PC-3 (cell line): ENCODE measurements around the gene ARHGEF16. TPM values are rescaled to one million over a fixed set of nuclear protein-coding genes. Genes with fewer than 3 reads are reported as not detected.

Source experiments
- ATAC-seq: fragments of 200-7000 bp; cut with Tn5 transposase; 2 replicates; pipeline ENCODE4 v1.9.1; 2020; ENCODE audit warnings: mild to moderate bottlenecking, moderate library complexity
- BruUV-seq: library from RNA; stranded (reverse); fragments of 400-500 nt; replicated peaks from 2 replicates; lab custom pipeline; 2021; lab: Mats Ljungman, UMichigan
- CTCF ChIA-PET: fragments of 300-600 bp; sonication (Branson Sonifier 250); formaldehyde crosslinking; loops from one replicate; lab custom pipeline; 2022; ENCODE audit warnings: antibody characterized with exemption; lab: Charles Lee
- POLR2A ChIA-PET: fragments of 300-600 bp; sonication (Branson Sonifier 250); formaldehyde crosslinking; loops from one replicate; lab custom pipeline; 2022; ENCODE audit warnings: antibody characterized with exemption; ENCODE audit not compliant: unreplicated experiment; lab: Charles Lee
- DNase-seq: peaks from one replicate; pipeline ENCODE4 v3.0.0-alpha.2; 2015
- H2AFZ ChIP-seq: fragments of 300-600 bp; sonication (generic); 2 replicates; pipeline ENCODE4 v1.6.0; 2016; ENCODE audit warnings: antibody characterized with exemption, low read length
- H3F3A ChIP-seq: fragments of 300-600 bp; sonication (generic); one replicate; pipeline ENCODE4 v1.6.0; 2017; ENCODE audit warnings: antibody characterized with exemption, low read length, control low read depth, mild to moderate bottlenecking; ENCODE audit not compliant: unreplicated experiment
- H3K27ac ChIP-seq: fragments of 300-600 bp; sonication (generic); 2 replicates; pipeline ENCODE4 v1.5.1; 2016; ENCODE audit warnings: mild to moderate bottlenecking, low read length
- H3K27me3 ChIP-seq: fragments of 300-600 bp; sonication (generic); 2 replicates; pipeline ENCODE4 v1.6.1; 2016; ENCODE audit warnings: low read length, mixed read lengths
- H3K36me3 ChIP-seq: fragments of 300-600 bp; sonication (generic); 2 replicates; pipeline ENCODE4 v1.6.1; 2016; ENCODE audit warnings: low read depth, mixed run types, low read length, mixed read lengths
- H3K4me1 ChIP-seq: fragments of 300-600 bp; sonication (generic); 2 replicates; pipeline ENCODE4 v1.5.1; 2016; ENCODE audit warnings: low read length; ENCODE audit not compliant: insufficient read depth
- H3K4me2 ChIP-seq: fragments of 300-600 bp; sonication (generic); 2 replicates; pipeline ENCODE4 v1.6.0; 2016; ENCODE audit warnings: low read length
- H3K4me3 ChIP-seq: fragments of 300-600 bp; sonication (generic); 2 replicates; pipeline ENCODE4 v1.5.1; 2016; ENCODE audit warnings: mild to moderate bottlenecking, low read length, mixed read lengths
- H3K79me2 ChIP-seq: fragments of 300-600 bp; sonication (generic); 2 replicates; pipeline ENCODE4 v1.6.1; 2017; ENCODE audit warnings: low read length, mixed read lengths
- H3K9ac ChIP-seq: fragments of 300-600 bp; sonication (generic); 2 replicates; pipeline ENCODE4 v1.6.0; 2016; ENCODE audit warnings: mild to moderate bottlenecking, low read length
- H3K9me2 ChIP-seq: fragments of 300-600 bp; sonication (generic); replicated peaks from 2 replicates; pipeline ENCODE4 v1.6.1; 2016; ENCODE audit warnings: mixed run types, low read length, mixed read lengths
- H3K9me3 ChIP-seq: fragments of 300-600 bp; sonication (generic); 2 replicates; pipeline ENCODE4 v1.6.1; 2016; ENCODE audit warnings: low read length, mixed read lengths
- H4K20me1 ChIP-seq: fragments of 300-600 bp; sonication (generic); 2 replicates; pipeline ENCODE4 v1.6.1; 2016; ENCODE audit warnings: low read length, mixed read lengths
- EZH2 ChIP-seq: fragments of 300-600 bp; sonication (generic); IDR thresholded peaks from one replicate; pipeline ENCODE4 v1.6.1; 2017; ENCODE audit warnings: antibody characterized with exemption, mild to moderate bottlenecking, low read length; ENCODE audit not compliant: unreplicated experiment
- EZH2phosphoT487 ChIP-seq: fragments of 300-600 bp; sonication (generic); IDR thresholded peaks from 2 replicates; pipeline ENCODE4 v1.6.1; 2018; ENCODE audit warnings: mild to moderate bottlenecking, antibody characterized with exemption, low read length, borderline replicate concordance
- intact Hi-C: fragments of 100-400 bp; cut with micrococcal nuclease; formaldehyde crosslinking; loops from 2 replicates; pipeline ENCODE4 v1.9.0; 2023
- total RNA-seq: library from RNA; depleted of rRNA; stranded (reverse); fragments of >200 nt; gene quantifications from 2 replicates; pipeline ENCODE4 v1.2.3, GENCODE V29; 2014
- TF ChIP-seq, protein P1 (sequence below): fragments of 300-600 bp; sonication (generic); conservative IDR thresholded peaks from 2 replicates; pipeline ENCODE4 v1.5.1; 2017; ENCODE audit warnings: antibody characterized with exemption, low read depth, mild to moderate bottlenecking, low read length

ARHGEF16 gene
- total RNA-seq, 1 experiment from 2014 or later = 54.3 TPM

DNA sequence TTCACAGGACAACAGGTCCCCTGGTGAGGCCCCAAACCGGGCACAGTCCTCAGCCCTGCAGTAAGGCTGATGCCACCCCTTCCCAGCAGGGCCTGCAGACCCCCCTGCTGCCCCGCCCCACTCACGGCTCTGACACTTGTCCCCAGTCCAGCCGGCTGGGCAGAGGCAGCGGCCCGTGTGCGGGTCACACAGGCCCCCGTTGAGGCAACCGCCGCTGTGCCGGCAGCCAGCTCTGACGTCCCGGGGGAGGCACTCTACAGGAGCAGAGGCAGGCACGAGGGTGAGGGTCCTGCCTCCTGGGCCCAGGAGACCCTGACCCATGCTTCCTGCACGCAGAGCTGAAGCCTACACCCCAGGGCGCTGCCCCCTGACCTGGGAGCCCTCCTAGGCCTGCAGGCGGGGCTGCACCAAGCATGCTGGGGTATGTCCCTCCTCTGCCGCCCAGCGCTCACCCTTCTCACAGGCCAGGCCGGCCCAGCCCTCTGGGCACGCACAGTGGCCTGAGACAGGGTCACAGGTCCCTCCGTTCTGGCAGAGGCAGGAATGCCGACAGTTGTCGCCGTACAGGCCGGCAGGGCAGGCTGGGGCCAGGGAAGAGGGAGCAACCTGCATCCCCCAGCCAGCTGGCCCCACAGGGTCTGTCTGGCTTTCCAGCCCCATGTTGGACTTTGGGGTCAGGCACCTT lies 43.9 kb downstream of the ARHGEF16 start:
- no TSS peak for BruUV-seq
- ATAC-seq = no peak
- no peak for TF ChIP-seq EZH2phosphoT487
- no peak for TF ChIP-seq EZH2
- TF ChIP-seq, protein P1, sequence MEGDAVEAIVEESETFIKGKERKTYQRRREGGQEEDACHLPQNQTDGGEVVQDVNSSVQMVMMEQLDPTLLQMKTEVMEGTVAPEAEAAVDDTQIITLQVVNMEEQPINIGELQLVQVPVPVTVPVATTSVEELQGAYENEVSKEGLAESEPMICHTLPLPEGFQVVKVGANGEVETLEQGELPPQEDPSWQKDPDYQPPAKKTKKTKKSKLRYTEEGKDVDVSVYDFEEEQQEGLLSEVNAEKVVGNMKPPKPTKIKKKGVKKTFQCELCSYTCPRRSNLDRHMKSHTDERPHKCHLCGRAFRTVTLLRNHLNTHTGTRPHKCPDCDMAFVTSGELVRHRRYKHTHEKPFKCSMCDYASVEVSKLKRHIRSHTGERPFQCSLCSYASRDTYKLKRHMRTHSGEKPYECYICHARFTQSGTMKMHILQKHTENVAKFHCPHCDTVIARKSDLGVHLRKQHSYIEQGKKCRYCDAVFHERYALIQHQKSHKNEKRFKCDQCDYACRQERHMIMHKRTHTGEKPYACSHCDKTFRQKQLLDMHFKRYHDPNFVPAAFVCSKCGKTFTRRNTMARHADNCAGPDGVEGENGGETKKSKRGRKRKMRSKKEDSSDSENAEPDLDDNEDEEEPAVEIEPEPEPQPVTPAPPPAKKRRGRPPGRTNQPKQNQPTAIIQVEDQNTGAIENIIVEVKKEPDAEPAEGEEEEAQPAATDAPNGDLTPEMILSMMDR = no peak

DNA sequence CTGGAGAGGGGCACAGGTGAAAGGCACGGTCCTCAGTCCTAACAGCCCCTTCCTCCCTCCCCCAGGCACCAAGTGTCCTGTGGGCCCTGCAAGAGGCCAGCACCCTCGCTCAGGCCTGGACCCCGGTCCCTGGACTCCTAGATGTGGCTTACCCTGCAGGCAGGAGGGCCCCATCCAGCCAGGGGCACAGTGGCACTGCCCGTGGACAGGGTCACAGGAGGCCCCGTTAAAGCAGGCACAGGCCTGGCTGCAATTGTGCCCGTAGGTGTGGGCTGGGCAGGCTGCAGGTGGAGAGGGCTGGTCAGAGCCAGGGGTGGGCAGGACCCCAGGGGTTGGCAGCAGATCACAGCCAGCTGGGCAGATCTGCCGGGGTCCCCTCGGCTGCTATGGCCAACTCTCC lies 44.5 kb downstream of the ARHGEF16 start:
- Histone ChIP-seq H2AFZ (no peak overlapping the region), H3K9me2 (no peaks in the 10 kb centered on the region), H3K4me1 (peaks cover 13% of the 10 kb centered on the region), H3K9me3 (no peaks in the 10 kb centered on the region), H3K27ac (no peak overlapping the region), H3K36me3 (no peaks in the 10 kb centered on the region), H4K20me1 (no peaks in the 10 kb centered on the region), H3K27me3 (no peaks in the 10 kb centered on the region), H3F3A (no peaks in the 10 kb centered on the region), H3K79me2 (no peaks in the 10 kb centered on the region), H3K9ac (no peak overlapping the region), H3K4me3 (no peak overlapping the region), H3K4me2 (no peak overlapping the region)
- ATAC-seq (no peak), DNase-seq (no peak)
- no TSS peak for BruUV-seq
- TF ChIP-seq, protein P1 = no peak
- no peak for TF ChIP-seq EZH2phosphoT487
- TF ChIP-seq EZH2 = no peak
- intact Hi-C loops = no loop called here
- ChIA-PET POLR2A (no interaction called here), CTCF (interaction anchor here (0.8 kb wide), 1 partner anchor 8 kb away, joined by 3 read pairs; no protein-coding TSS in a partner anchor)

More for the DNA sequence above, 43.9 kb downstream of the ARHGEF16 start:
- CTCF ChIA-PET = no interaction called here
- no peak for DNase-seq
- H3K9me2 ChIP-seq = no peaks in the 10 kb centered on the region
- no peak overlapping the region for H2AFZ ChIP-seq
- no peaks in the 10 kb centered on the region for H3K27me3 ChIP-seq
- H3K4me3 ChIP-seq = no peak overlapping the region
- no peaks in the 10 kb centered on the region for H4K20me1 ChIP-seq
- H3K36me3 ChIP-seq = no peaks in the 10 kb centered on the region
- no peak overlapping the region for H3K9ac ChIP-seq
- intact Hi-C loops = no loop called here
- H3F3A ChIP-seq = no peaks in the 10 kb centered on the region
- no peak overlapping the region for H3K4me2 ChIP-seq
- H3K4me1 ChIP-seq = peaks cover 10% of the 10 kb centered on the region
- no peak overlapping the region for H3K27ac ChIP-seq
- no peaks in the 10 kb centered on the region for H3K9me3 ChIP-seq
- POLR2A ChIA-PET = no interaction called here
- no peaks in the 10 kb centered on the region for H3K79me2 ChIP-seq

DNA sequence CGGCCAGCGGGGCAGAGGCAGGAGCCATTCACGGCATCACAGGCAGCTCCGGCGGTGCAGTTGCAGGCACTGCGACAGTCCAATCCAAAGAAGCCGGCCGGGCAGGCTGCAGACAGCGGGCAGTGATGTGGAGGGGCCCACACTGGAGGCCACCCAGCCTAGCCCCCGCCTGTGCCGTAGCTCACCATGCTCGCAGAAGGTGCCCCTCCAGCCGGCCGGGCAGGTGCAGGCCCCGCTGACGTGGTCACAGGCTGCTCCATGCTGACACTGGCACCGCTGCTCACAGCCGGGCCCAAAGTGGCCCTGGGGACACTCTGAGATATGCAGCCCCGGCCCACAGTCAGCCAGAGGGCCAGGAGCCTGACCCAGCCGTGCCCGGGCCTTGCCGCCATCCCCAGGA lies 45.1 kb downstream of the ARHGEF16 start:
- H2AFZ ChIP-seq = no peak overlapping the region
- TF ChIP-seq EZH2 (no peak), EZH2phosphoT487 (no peak)
- TF ChIP-seq, protein P1 = no peak
- DNase-seq (no peak), ATAC-seq (no peak)
- no peak overlapping the region for H3K27ac ChIP-seq
- no peaks in the 10 kb centered on the region for H3K9me2 ChIP-seq
- peaks cover 14% of the 10 kb centered on the region for H3K4me1 ChIP-seq
- H3K9me3 ChIP-seq = no peaks in the 10 kb centered on the region
- CTCF ChIA-PET = interaction anchor here (0.8 kb wide), 1 partner anchor 9 kb away, joined by 3 read pairs; no protein-coding TSS in a partner anchor
- POLR2A ChIA-PET = no interaction called here
- no peaks in the 10 kb centered on the region for H3F3A ChIP-seq
- H3K27me3 ChIP-seq = no peaks in the 10 kb centered on the region
- no peak overlapping the region for H3K4me2 ChIP-seq
- H3K36me3 ChIP-seq = no peaks in the 10 kb centered on the region
- no peak overlapping the region for H3K9ac ChIP-seq
- H3K4me3 ChIP-seq = no peak overlapping the region
- intact Hi-C loops = no loop called here
- H4K20me1 ChIP-seq = no peaks in the 10 kb centered on the region
- no TSS peak for BruUV-seq
- H3K79me2 ChIP-seq = no peaks in the 10 kb centered on the region
